Measurements from ENCODE around the gene PRR3.

GRCh38 chr6:30510419-30511168, 46.5 kb upstream of the PRR3 start:
- TF ChIP-seq CTCF (IDR thresholded peaks at IDR 0.05) (no peak), POLR2A (IDR thresholded peaks at IDR 0.05) (no peak)
